ENCODE results near the gene GPR42.
"Not testable (repeated sequence)": the region's sequence is repeated elsewhere in the genome, so short reads cannot be mapped to it uniquely, and the experiment has no call there.

Gene GPR42

DNA sequence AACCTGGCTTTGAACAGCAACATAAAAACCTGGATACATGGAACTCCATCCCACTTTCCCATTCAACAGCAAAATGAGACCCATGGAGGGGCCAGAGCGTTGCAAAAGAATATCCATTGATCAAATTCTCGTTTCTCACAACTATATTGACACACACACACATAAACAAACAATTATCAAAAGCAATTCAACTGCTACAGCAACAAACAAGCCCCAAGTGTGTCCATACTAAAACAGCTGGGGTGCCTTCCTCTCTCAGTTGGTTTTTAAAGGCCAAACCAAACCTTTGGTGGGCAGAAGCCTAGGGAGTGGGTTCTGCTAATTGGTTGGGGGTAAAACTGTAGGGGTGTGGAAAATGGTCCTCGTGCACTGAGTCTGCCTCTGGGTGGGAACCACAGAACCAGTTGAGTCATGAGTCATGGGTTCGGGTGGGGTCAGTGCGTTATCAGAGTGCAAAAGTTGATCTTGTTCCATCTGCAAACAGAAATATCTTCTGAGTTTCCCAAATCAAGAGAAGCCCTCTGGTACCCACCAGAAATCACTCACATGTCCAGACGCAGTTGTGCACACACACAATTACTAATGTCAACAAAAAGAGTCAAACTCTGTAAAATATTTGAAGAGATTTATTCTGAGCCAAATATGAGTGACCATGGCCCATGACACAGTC lies 18.5 kb downstream of the GPR42 start:
- no peak overlapping the region for H3K4me3 ChIP-seq (ENCODE audit: low read length)
- TF ChIP-seq ZNF274 (IDR thresholded peaks at IDR 0.05; ENCODE audit: low read depth, low read length): no peak

DNA sequence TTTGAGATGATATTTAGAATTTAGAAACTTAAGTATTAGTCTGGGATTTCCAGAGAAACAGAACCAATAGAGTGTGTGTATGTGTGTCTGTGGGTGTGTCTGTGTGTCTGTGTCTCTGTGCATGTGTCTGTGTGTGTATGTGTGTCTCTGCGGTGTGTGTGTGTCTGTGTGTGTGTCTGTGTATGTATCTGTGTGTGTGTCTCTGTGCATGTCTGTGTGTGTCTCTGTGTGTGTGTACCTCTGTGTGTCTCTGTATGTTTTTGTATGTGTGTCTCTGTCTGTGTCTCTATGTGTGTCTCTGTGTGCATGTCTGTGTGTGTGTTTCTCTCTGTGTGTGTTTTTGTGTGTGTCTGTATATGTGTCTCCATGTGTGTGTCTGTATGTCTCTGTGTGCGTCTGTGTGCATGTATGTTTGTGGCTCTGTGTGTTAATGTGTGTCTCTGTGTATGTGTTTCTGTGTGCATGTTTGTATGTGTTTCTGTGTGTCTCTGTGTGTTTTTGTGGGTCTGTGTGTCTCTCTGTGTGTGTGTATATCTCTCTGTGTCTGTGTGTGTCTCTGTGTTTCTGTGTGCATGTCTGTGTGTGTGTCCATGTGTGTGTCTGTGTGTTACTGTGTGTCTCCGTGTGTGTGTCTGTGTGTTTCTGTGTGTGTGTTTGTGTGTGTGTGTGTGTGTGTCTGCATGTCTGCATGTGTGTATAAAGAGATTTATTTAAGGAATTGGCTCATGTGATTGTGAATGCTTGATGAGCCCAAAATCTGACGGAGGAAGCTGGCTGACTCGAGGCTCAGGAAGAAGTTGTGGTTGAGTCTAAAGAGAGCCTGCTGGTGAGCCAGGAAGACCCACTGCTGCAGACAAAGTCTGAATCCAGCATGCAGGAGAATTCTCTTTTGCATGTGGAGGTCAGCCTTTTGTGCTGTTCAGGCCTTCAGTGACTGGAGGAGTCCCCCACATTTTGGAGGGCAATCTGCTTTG lies 22.2 kb downstream of the GPR42 start:
- no peak overlapping the region for H3K4me3 ChIP-seq (ENCODE audit: low read length)
- TF ChIP-seq ZNF274 (IDR thresholded peaks at IDR 0.05; ENCODE audit: low read depth, low read length): no peak

DNA sequence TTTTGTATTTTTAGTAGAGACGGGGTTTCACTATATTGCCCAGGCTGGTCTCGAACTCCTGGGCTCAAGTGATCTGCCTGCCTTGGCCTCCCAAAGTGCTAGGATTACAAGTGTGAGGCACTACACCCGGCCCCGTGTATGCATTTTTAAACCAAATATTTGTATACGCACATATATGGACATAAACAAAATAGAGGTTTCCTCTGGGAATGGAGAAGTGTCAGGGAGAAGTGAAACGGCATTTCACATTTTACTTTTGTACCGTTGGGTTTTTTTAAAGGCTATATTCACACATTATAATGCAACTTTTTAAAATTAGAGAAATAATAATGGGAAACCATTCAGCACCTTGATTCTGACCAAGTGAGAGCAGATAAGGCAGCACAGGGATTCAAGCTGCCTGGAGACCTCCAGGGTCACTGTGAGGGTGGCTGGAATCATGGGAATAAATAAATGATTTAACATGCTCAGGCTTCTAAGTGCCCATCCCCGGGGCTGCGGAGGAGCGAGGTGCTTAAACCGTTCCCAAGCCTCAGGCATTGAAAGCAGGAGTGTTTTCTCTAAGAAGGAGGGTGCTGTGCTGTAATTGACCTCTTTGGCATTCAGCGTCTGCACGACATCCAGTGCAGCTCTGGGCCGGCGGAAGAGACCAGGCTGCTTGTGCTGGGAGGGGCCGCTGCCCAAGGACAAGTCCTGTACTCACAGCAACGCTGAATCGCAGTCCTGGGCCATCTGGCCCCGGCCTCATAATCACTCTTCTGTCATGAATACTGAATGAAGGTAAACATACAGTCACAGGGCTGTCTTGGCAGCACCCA lies 24.7 kb downstream of the GPR42 start:
- no peak overlapping the region for H3K4me3 ChIP-seq (ENCODE audit: low read length)
- TF ChIP-seq ZNF274 (IDR thresholded peaks at IDR 0.05; ENCODE audit: low read depth, low read length): no peak

DNA sequence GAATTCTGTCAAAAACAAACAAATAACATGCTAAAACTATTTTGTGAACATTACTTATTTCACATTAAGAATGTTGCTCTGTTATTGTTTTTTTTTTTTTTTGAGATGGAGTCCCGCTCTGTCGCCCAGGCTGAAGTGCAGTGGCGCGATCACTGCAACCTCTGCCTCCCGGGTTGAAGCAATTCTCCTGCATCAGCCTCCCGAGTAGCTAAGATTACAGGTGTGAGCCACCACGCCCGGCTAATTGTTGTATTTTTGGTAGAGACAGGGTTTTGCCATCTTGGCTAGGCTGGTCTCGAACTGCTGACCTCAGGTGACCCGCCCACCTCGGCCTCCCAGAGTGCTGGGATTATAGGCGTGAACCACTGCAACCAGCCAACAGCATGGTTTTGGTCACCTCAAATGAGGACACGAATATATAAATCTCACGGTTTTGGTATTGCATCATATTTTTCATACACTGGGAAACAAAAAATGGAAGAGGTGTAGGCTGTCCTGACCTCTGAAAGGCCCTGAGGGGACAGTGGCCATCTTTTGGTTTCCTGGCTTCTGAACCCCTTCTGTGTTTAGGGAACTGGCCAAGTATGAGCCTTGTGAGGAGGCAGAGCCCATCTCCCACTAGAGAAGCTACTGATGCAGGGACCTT lies 25.5 kb downstream of the GPR42 start:
- TF ChIP-seq ZNF274 (IDR thresholded peaks at IDR 0.05; ENCODE audit: low read depth, low read length): no peak
- no peak overlapping the region for H3K4me3 ChIP-seq (ENCODE audit: low read length)

DNA sequence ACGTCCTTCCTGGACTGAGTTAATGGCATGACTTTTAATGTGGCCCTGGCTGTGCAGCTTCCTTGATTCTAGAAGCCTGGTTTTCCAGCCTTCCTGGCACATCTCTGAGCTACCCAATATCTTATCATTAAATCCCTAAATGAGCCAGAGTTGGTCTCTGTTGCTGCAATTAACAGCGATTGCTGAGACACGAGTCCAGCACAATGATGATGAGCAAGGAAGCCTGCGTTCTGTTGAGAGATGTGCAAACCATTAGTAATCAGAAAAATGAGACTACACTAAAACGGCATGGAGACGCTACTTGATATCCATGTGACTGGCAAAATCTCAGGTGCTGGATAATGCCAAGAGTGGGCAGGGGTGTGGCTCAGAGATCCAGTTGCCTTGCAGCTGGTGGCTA lies 26.2 kb downstream of the GPR42 start:
- H3K4me3 ChIP-seq (ENCODE audit: low read length): no peak overlapping the region
- no peak for TF ChIP-seq ZNF274 (IDR thresholded peaks at IDR 0.05; ENCODE audit: low read depth, low read length)

DNA sequence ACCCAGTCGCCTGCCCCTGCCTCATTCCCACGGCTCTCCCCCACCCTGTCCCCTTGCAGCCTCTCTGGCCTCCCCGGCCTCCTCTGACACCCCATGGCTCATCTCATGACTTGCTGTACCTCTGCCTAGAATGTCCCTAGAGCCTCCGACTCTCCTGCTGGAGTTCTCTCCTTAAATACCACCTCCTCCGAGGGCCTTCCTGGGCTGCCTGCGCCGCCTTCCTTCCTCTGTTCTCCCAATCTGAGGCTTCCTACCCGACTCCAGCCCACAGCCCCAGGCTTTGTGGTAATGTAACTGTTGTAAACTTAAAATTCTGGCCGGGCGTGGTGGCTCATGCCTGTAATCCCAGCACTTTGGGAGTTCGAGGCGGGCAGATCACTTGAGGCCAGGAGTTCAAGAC lies 27.7 kb downstream of the GPR42 start:
- no peak for TF ChIP-seq ZNF274 (IDR thresholded peaks at IDR 0.05; ENCODE audit: low read depth, low read length)
- no peak overlapping the region for H3K4me3 ChIP-seq (ENCODE audit: low read length)

DNA sequence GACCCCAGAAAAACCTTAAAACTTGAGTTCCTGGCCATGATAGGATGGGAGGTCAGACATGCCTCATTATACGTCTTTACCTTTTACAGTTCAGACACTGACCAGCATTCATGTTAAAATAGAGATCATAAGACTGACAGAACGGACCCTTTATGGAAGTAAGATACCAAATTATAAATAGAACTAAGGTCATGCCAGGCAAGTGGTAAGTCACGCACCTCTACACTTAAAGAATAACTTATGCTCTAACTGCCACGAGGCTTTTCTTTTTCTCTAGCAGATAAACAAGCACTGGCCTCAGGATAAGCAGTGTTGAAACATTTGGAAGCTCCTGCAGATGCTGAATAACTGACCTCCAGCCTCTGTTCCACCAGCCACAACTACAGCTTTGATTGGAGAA lies 28.4 kb downstream of the GPR42 start:
- H3K4me3 ChIP-seq (ENCODE audit: low read length): no peak overlapping the region
- no peak for TF ChIP-seq ZNF274 (IDR thresholded peaks at IDR 0.05; ENCODE audit: low read depth, low read length)

DNA sequence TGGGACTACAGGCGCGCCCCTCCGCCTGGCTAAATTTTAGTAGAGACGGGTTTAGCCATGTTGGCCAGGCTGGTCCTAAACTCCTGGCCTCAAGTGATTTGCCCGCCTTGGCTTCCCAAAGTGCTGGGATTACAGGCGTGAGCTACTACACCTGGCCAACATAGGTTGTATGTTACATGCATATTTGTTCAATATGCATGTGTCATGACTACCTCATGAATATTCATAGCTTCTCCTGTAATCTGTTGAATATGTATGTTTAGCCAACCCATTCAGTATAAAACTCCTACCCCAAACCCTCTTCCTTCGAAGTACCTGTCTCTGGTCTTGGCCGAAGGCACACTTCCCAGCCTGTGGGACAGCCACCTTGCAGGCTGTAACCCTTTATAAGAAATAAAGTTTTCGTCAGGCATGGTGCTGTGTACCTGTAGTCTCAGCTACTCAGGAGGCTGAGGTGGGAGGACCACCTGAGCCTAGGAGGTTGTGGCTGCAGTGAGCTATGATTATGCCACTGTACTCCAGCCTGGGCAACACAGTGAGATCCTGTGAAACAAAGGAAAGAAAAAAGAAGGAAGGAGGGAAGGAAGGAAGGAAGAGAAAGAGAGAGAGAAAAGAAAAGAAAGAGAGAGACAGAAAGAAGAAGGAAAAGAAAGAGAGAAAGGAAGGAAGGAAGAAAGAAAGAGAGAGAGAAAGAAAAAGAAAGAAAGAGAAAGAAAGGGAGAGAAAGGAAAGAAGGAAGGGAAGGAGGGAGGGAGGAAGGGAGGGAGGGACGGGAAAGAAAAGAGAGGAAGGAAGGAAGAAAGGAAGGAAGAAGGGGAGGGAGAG lies 29.3 kb downstream of the GPR42 start:
- no peak overlapping the region for H3K4me3 ChIP-seq (ENCODE audit: low read length)
- TF ChIP-seq ZNF274 (IDR thresholded peaks at IDR 0.05; ENCODE audit: low read depth, low read length): no peak

DNA sequence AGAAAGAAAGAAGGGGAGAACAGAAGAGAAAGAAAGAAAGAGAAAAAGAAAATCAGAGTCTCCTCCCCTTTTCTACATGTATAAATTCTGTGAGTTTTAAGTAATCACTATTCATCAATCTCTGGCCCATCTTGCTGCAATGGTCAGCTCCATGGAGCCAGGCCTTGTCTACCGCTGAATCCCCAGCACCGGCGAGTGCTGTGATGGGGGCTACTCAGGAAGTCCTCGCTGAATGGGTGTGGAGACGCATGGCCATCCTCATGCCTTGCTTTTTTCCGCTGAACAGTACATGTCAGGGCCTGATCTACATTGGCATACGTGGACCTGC lies 29.9 kb downstream of the GPR42 start:
- TF ChIP-seq ZNF274 (IDR thresholded peaks at IDR 0.05; ENCODE audit: low read depth, low read length): no peak
- H3K4me3 ChIP-seq (ENCODE audit: low read length): no peak overlapping the region

DNA sequence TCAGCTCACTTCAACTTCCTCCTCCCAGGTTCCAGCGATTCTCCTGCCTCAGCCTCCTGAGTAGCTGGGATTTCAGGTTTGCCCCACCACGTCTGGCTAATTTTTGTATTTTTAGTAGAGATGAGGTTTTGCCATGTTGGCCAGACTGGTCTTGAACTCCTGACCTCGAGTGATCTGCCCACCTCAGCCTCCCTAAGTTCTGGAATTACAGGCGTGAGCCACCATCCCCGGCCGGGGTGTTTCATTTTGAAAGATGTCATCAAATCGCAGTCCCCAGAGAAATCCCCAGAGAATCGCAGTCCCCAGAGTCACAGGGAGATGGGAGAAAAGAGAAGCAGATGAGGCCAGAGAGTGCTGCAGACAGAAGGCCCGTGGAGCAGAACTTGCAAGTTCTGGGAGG lies 30.5 kb downstream of the GPR42 start:
- H3K4me3 ChIP-seq (ENCODE audit: low read length): not testable (repeated sequence)

DNA sequence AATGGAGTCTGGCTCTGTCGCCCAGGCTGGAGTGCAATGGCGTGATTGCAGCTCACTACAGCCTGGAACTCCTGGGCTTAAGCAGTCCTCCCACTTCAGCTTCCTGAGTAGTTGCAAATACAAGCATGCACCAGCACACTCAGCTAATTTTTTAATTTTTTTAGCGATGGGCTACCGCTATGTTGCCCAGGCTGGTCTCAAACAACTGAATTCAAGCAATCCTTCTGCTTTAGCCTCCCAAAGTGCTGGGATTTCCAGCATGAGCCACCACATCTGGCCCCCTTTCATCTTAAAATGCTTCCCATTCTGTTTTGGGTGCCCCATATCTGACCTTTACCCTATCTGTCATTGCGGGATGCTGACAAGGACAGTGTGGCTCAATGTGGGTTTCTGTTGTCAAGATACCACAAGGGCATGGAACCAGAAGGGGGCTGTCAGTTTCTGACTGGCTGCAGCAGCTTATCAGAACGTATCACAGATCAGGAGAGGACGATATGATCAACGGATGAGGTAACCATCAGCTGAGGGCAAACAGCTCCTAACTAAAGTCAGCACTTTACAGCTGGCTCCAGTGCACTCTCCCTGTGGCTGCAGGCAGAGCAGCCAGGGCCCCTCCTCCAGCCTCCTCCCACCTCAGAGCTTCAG lies 32.4 kb downstream of the GPR42 start:
- TF ChIP-seq ZNF274 (IDR thresholded peaks at IDR 0.05; ENCODE audit: low read depth, low read length): no peak

DNA sequence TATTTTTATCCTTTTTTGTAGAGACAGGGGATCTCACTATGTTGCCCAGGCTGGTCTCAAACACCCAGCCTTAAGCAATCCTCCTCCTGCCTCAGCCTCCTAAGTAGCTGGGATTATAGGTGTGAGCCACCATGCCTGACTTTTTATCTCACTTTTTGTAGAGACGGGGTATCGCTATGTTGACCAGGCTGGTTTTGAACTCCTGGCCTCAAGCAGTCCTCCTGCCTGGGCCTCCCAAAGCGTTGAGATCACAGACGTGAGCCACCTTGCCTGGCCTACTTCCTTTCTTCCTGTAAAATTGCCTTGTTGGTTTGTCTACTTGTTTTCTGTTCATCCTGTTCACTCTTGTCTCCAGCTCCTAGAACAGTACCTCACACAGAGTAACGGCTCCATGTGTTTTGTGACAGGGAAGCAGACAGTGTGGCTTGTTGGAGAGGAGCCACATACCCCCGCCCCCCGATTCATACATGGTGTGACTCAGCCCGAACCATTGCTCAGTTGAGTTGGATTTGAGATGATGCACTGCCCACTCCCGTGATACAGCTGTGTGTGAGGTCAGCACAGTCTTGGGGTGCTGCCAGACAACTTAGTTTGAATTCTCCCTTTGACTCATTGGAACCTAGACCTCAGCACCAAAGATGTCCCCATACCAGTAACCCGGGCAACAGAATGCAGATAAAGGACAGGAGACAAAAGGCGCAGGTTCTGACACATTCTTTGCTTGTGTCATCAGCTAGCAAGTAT lies 34.2 kb downstream of the GPR42 start:
- TF ChIP-seq ZNF274 (IDR thresholded peaks at IDR 0.05; ENCODE audit: low read depth, low read length): no peak
- H3K4me3 ChIP-seq (ENCODE audit: low read length): no peak overlapping the region

More for the DNA sequence above, 32.4 kb downstream of the GPR42 start:
- H3K4me3 ChIP-seq (ENCODE audit: low read length): no peak overlapping the region

All from GM08714 (cell line).